Body of pancreas (tissue), 4 donors: ENCODE measurements around the gene KIF1A.

Source experiments
- POLR2A ChIP-seq, 3 donors: fragments of 450-650 bp; IDR thresholded peaks; one replicate each; pipeline ENCODE4 v1.6.1; 2016; ENCODE audit warnings: antibody characterized with exemption in 3 of 3, mild to moderate bottlenecking in 2 of 3
- TF ChIP-seq, protein P1 (sequence below), 7 experiments: fragments of 450-650 bp in 4 of 7; fragments of 200-600 bp in 3 of 7; sonication (generic) in 3 of 7; IDR thresholded peaks; one replicate each; pipeline ENCODE4 v1.5.1; 2016 to 2019; ENCODE audit warnings: antibody characterized with exemption in 7 of 7

DNA sequence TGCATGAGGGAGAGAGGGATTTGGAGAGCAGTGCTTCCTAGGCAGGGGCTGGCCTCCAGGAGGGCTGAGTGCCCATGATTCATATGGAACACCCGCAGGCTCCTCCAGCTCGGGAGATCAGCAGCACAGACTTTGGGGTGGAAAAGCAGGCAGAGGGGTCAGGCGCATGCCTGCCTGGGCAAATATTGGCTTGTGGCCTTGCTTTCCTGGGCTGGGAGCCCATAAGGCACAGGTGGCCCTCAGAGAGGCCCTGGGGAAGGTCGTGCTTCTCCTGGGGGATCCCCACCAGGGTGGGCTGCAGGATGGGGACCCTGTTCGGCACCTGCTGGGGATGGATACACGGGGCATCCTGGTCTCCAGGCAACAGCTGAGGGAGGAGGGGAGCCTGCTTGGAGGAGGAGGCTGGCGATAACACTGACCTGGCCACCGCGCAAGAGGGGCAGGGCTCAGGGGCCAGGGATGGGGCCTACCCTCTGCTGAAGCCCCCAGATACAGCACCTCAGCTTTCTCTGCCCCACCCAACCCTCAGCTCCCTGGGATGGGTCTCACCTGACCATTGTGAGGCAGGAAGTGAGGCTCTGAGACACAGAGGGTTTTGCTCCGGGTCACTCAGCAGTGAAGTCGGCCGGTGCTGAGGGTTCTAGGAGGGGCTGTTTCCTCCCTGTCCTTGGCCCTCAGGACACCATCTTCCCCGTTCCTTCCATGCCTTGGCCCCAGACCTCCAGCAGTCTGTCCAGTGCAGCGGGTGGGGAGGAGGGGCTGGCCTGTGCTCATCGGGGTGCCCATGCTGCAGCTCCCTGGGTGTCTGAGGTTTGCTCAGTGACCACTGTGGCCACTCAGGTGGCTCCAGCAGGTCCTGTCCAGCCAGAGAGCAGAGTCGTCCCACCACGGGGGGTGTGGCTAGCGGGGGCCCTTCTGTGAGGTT is 116.3 kb downstream of the KIF1A start:
- TF ChIP-seq POLR2A (IDR thresholded peaks at IDR 0.05) = no peak
- TF ChIP-seq, protein P1, sequence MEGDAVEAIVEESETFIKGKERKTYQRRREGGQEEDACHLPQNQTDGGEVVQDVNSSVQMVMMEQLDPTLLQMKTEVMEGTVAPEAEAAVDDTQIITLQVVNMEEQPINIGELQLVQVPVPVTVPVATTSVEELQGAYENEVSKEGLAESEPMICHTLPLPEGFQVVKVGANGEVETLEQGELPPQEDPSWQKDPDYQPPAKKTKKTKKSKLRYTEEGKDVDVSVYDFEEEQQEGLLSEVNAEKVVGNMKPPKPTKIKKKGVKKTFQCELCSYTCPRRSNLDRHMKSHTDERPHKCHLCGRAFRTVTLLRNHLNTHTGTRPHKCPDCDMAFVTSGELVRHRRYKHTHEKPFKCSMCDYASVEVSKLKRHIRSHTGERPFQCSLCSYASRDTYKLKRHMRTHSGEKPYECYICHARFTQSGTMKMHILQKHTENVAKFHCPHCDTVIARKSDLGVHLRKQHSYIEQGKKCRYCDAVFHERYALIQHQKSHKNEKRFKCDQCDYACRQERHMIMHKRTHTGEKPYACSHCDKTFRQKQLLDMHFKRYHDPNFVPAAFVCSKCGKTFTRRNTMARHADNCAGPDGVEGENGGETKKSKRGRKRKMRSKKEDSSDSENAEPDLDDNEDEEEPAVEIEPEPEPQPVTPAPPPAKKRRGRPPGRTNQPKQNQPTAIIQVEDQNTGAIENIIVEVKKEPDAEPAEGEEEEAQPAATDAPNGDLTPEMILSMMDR (IDR thresholded peaks at IDR 0.05) = no peak
